H9 (cell line): ENCODE measurements around the gene TBC1D13. TPM values are rescaled to one million over a fixed set of nuclear protein-coding genes. Genes with fewer than 3 reads are reported as not detected.

Experiments
- DNase-seq: peaks from one replicate; pipeline ENCODE4 v3.0.0-alpha.2; 2017
- H2AFZ ChIP-seq: one replicate; pipeline ENCODE4 v1.6.1; 2013; ENCODE audit warnings: mild to moderate bottlenecking, low read length, control low read depth, moderate library complexity
- H2AK5ac ChIP-seq: 2 replicates; pipeline ENCODE4 v1.6.1; 2013; ENCODE audit warnings: low read length, control low read depth, mixed read lengths; ENCODE audit not compliant: insufficient read length
- H2BK120ac ChIP-seq: one replicate; pipeline ENCODE4 v1.6.1; 2013; ENCODE audit warnings: low read depth, mild to moderate bottlenecking, low read length, control low read depth, inconsistent platforms; ENCODE audit not compliant: poor library complexity, severe bottlenecking
- H2BK12ac ChIP-seq: 2 replicates; pipeline ENCODE4 v1.6.1; 2013; ENCODE audit warnings: low read length, control low read depth, mixed read lengths, low read depth; ENCODE audit not compliant: insufficient read length
- H2BK15ac ChIP-seq: 2 replicates; pipeline ENCODE4 v1.6.1; 2013; ENCODE audit warnings: low read depth, low read length, control low read depth
- H2BK20ac ChIP-seq: one replicate; pipeline ENCODE4 v1.6.1; 2013; ENCODE audit warnings: low read depth, mild to moderate bottlenecking, low read length, control low read depth, inconsistent platforms; ENCODE audit not compliant: poor library complexity, severe bottlenecking
- H2BK5ac ChIP-seq: 2 replicates; pipeline ENCODE4 v1.6.1; 2013; ENCODE audit warnings: low read length, control low read depth, mixed read lengths; ENCODE audit not compliant: insufficient read length
- H3K14ac ChIP-seq: 2 replicates; pipeline ENCODE4 v1.6.1; 2013; ENCODE audit warnings: low read length, control low read depth; ENCODE audit not compliant: insufficient read depth
- H3K18ac ChIP-seq: 2 replicates; pipeline ENCODE4 v1.6.1; 2013; ENCODE audit warnings: low read depth, mild to moderate bottlenecking, mixed read lengths, low read length, control low read depth; ENCODE audit not compliant: insufficient read length
- H3K23ac ChIP-seq: 2 replicates; pipeline ENCODE4 v1.6.1; 2013; ENCODE audit warnings: low read length, control low read depth, mixed read lengths, low read depth; ENCODE audit not compliant: insufficient read length
- H3K23me2 ChIP-seq: 2 replicates; pipeline ENCODE4 v1.6.1; 2013; ENCODE audit warnings: low read depth, mild to moderate bottlenecking, mixed read lengths, low read length, control low read depth; ENCODE audit not compliant: insufficient read length, poor library complexity, severe bottlenecking
- H3K27ac ChIP-seq: 2 replicates; pipeline ENCODE4 v1.5.1; 2013; ENCODE audit warnings: low read length, control low read depth, mixed read lengths, low read depth; ENCODE audit not compliant: insufficient read length
- H3K27me3 ChIP-seq: 2 replicates; pipeline ENCODE4 v1.6.1; 2013; ENCODE audit warnings: low read length, control low read depth, inconsistent platforms; ENCODE audit not compliant: insufficient read depth
- H3K4ac ChIP-seq: 2 replicates; pipeline ENCODE4 v1.6.1; 2013; ENCODE audit warnings: low read depth, mild to moderate bottlenecking, control low read depth, inconsistent platforms, low read length, moderate library complexity
- H3K4me1 ChIP-seq: 2 replicates; pipeline ENCODE4 v1.6.1; 2013; ENCODE audit warnings: low read length, control low read depth, inconsistent platforms; ENCODE audit not compliant: insufficient read depth
- H3K4me2 ChIP-seq: 2 replicates; pipeline ENCODE4 v1.6.1; 2013; ENCODE audit warnings: low read length, control low read depth, mixed read lengths; ENCODE audit not compliant: insufficient read length, insufficient read depth
- H3K56ac ChIP-seq: 2 replicates; pipeline ENCODE4 v1.6.1; 2013; ENCODE audit warnings: low read depth, mild to moderate bottlenecking, mixed read lengths, low read length, control low read depth; ENCODE audit not compliant: insufficient read length
- H3K79me1 ChIP-seq: 2 replicates; pipeline ENCODE4 v1.6.1; 2013; ENCODE audit warnings: low read depth, mild to moderate bottlenecking, moderate library complexity, low read length, control low read depth, inconsistent platforms; ENCODE audit not compliant: insufficient read depth, poor library complexity, severe bottlenecking
- H3K79me2 ChIP-seq: 2 replicates; pipeline ENCODE4 v1.6.1; 2013; ENCODE audit warnings: low read length, control low read depth, inconsistent platforms; ENCODE audit not compliant: insufficient read depth
- H3K9ac ChIP-seq: 2 replicates; pipeline ENCODE4 v1.6.1; 2013; ENCODE audit warnings: low read length, control low read depth, mixed read lengths; ENCODE audit not compliant: insufficient read length; ENCODE audit errors: extremely low read depth
- H3K9me3 ChIP-seq: one replicate; pipeline ENCODE4 v1.6.1; 2013; ENCODE audit warnings: low read depth, low read length, inconsistent platforms; ENCODE audit not compliant: control insufficient read depth
- H3T11ph ChIP-seq: one replicate; pipeline ENCODE4 v1.6.1; 2013; ENCODE audit warnings: mild to moderate bottlenecking, low read length, control low read depth, inconsistent platforms
- H4K20me1 ChIP-seq: one replicate; pipeline ENCODE4 v1.6.1; 2013; ENCODE audit not compliant: control insufficient read depth, insufficient read length, insufficient read depth
- H4K5ac ChIP-seq: 2 replicates; pipeline ENCODE4 v1.6.1; 2013; ENCODE audit warnings: low read depth, mild to moderate bottlenecking, mixed read lengths, low read length, control low read depth; ENCODE audit not compliant: insufficient read length
- H4K8ac ChIP-seq: replicated peaks from 2 replicates; pipeline ENCODE4 v1.6.1; 2013; ENCODE audit warnings: low read length, control low read depth, mixed read lengths, low read depth; ENCODE audit not compliant: insufficient read length
- H4K91ac ChIP-seq: 2 replicates; pipeline ENCODE4 v1.6.1; 2013; ENCODE audit warnings: low read depth, mild to moderate bottlenecking, moderate library complexity, mixed read lengths, low read length, control low read depth; ENCODE audit not compliant: insufficient read length
- H3K27ac Mint-ChIP-seq, 3 experiments: 2 replicates in 2 of 3; 3 replicates in 1 of 3; pipeline ENCODE4 v1.8.0; 2020 to 2021; ENCODE audit warnings: mixed read lengths in 3 of 3, mild to moderate bottlenecking in 1 of 3, moderate library complexity in 1 of 3
- H3K27me3 Mint-ChIP-seq: 2 replicates; pipeline ENCODE4 v1.8.0; 2021; ENCODE audit warnings: low read depth, mild to moderate bottlenecking, moderate library complexity, mixed read lengths
- H3K36me3 Mint-ChIP-seq, 3 experiments: 2 replicates in 2 of 3; 3 replicates in 1 of 3; pipeline ENCODE4 v1.8.0; 2020 to 2021; ENCODE audit warnings: low read depth in 3 of 3, mixed read lengths in 3 of 3; ENCODE audit not compliant: insufficient read depth in 1 of 3
- H3K4me1 Mint-ChIP-seq, 2 experiments: 2 replicates each; pipeline ENCODE4 v1.8.0; 2020; ENCODE audit warnings: mixed read lengths in 2 of 2
- H3K4me3 Mint-ChIP-seq, 2 experiments: 2 replicates in 1 of 2; 3 replicates in 1 of 2; pipeline ENCODE4 v1.8.0; 2020 to 2021; ENCODE audit warnings: mild to moderate bottlenecking in 2 of 2, mixed read lengths in 2 of 2, moderate library complexity in 1 of 2
- H3K9me3 Mint-ChIP-seq, 2 experiments: 2 replicates in 1 of 2; 3 replicates in 1 of 2; pipeline ENCODE4 v1.8.0; 2020; ENCODE audit warnings: mild to moderate bottlenecking in 2 of 2, mixed read lengths in 2 of 2, moderate library complexity in 1 of 2
- WGBS: extraction: QIAGEN DNeasy Blood & Tissue Kit; methylation state at CpG from one replicate; pipeline ENCODE4 v1.1.7; 2013; ENCODE audit warnings: missing lambda C conversion rate, low lambda C conversion rate, mixed read lengths; ENCODE audit not compliant: insufficient read length; ENCODE audit errors: extremely low coverage; 5-methylcytosine and 5-hydroxymethylcytosine counted together
- total RNA-seq: library from RNA; stranded (reverse); gene quantifications from 2 replicates; pipeline ENCODE4 v1.2.1, GENCODE V29; 2021
- TF ChIP-seq, protein P1 (sequence below): fragments of 200-600 bp; sonication (generic); conservative IDR thresholded peaks from 3 replicates; pipeline ENCODE4 v1.8.0; 2021; ENCODE audit warnings: antibody characterized with exemption, mild to moderate bottlenecking

The TBC1D13 gene
- total RNA-seq, 1 experiment from 2014 or later: 27.3 TPM

DNA sequence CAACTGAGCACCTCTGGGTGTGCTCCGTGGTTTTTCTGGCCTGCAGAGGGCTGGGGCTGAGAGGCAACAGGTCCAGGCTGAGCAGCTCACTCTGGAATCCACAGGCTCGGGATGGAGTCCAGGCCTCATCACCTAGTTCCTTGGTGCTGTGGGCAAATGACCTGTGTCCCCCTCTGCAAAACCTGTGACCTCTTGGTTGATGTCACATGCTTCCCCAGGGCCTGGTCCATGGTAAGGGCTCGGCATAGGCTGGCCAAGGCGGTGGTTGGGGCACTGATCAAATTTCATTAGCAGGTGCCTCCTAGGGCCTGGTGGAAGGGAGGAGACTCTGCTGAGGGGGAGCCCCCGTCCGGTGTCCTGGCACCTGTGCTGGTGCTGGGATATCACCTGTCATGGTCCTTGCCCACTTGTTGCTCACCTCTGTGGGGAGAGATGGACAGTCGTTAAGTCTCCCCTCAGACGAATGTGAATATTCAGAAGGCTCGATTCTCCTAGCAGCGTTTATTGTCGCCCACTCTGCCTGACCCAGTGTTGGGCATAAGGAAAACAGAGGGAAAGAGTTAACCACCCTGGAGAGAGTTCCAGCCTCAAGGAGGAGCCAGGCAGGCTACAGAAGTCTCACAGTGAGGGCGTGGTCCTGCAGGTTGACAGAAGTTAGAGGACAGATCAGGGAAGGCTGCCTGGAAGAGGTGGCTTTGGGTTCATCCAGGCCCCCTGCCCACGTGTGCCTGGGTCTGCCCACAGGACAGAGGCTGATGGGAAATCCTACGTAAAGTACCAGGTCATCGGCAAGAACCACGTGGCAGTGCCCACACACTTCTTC is 34.7 kb downstream of the TBC1D13 start:
- Histone ChIP-seq H3K79me1 (no peaks in the 10 kb centered on the region), H2BK5ac (no peak overlapping the region), H3K9ac (no peak overlapping the region), H4K20me1 (no peaks in the 10 kb centered on the region), H2BK120ac (no peak overlapping the region), H3K4me1 (no peaks in the 10 kb centered on the region), H3K27ac (no peak overlapping the region), H3K23ac (no peak overlapping the region), H3K79me2 (no peaks in the 10 kb centered on the region), H2BK20ac (no peak overlapping the region), H3K4ac (no peak overlapping the region), H3K18ac (no peak overlapping the region), H3K23me2 (peaks cover 11% of the 10 kb centered on the region), H2BK15ac (no peak overlapping the region), H3K56ac (no peak overlapping the region), H3K14ac (no peak overlapping the region), H4K91ac (no peak overlapping the region), H4K8ac (no peak overlapping the region), H3K27me3 (no peaks in the 10 kb centered on the region), H3K9me3 (no peaks in the 10 kb centered on the region), H3T11ph (no peak overlapping the region), H2BK12ac (no peak overlapping the region), H3K4me2 (no peak overlapping the region), H2AFZ (no peak overlapping the region), H2AK5ac (no peak overlapping the region), H4K5ac (no peak overlapping the region)
- peaks cover 22 to 58% (median 55%) of the 10 kb centered on the region in 3 experiments; a peak in 6 of 7 replicates for H3K36me3 Mint-ChIP-seq
- DNase-seq: no peak
- peak overlapping the region in 2 of 3 experiments; percentile 7 to 73; a peak in 1 of 7 replicates for H3K27ac Mint-ChIP-seq
- H3K27me3 Mint-ChIP-seq: no peaks in the 10 kb centered on the region; the same call in none of the 2 replicates
- H3K4me3 Mint-ChIP-seq: no peak overlapping the region
- TF ChIP-seq, protein P1, sequence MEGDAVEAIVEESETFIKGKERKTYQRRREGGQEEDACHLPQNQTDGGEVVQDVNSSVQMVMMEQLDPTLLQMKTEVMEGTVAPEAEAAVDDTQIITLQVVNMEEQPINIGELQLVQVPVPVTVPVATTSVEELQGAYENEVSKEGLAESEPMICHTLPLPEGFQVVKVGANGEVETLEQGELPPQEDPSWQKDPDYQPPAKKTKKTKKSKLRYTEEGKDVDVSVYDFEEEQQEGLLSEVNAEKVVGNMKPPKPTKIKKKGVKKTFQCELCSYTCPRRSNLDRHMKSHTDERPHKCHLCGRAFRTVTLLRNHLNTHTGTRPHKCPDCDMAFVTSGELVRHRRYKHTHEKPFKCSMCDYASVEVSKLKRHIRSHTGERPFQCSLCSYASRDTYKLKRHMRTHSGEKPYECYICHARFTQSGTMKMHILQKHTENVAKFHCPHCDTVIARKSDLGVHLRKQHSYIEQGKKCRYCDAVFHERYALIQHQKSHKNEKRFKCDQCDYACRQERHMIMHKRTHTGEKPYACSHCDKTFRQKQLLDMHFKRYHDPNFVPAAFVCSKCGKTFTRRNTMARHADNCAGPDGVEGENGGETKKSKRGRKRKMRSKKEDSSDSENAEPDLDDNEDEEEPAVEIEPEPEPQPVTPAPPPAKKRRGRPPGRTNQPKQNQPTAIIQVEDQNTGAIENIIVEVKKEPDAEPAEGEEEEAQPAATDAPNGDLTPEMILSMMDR: no peak
- H3K9me3 Mint-ChIP-seq: no peaks in the 10 kb centered on the region
- H3K4me1 Mint-ChIP-seq: peaks cover 11 to 12% of the 10 kb centered on the region in 2 experiments
- no CpG with 5 or more reads among the region's 16 CpGs for WGBS
